NCI-H128 (cell line): ENCODE data around the gene AICDA.
"Not testable (repeated sequence)": the region's sequence is repeated elsewhere in the genome, so short reads cannot be mapped to it uniquely, and the experiment has no call there.

Experiments used
- DNase-seq: peaks from one replicate; lab custom pipeline; 2025; ENCODE audit not compliant: unreplicated experiment; lab: John Stamatoyannopoulos, UW

The AICDA gene

GRCh38 chr12:8613881-8614280, 1.2 kb upstream of the AICDA start:
- not testable (repeated sequence) for DNase-seq

GRCh38 chr12:8609061-8609570, 3.5 kb downstream of the AICDA start:
- no peak for DNase-seq

- no peak for DNase-seq
Observed at GRCh38 chr12:8606890-8607289, 5.8 kb downstream of the AICDA start.

GRCh38 chr12:8605057-8605456, 7.6 kb downstream of the AICDA start:
- no peak for DNase-seq

- DNase-seq: no peak
Observed at GRCh38 chr12:8603856-8604255, 8.8 kb downstream of the AICDA start.

GRCh38 chr12:8603286-8603685, 9.4 kb downstream of the AICDA start:
- DNase-seq: no peak

GRCh38 chr12:8596561-8596960, 16.1 kb downstream of the AICDA start:
- DNase-seq: no peak

- no peak for DNase-seq
Observed at GRCh38 chr12:8594072-8594471, 18.6 kb downstream of the AICDA start.

- no peak for DNase-seq
Observed at GRCh38 chr12:8593246-8593645, 19.4 kb downstream of the AICDA start.

GRCh38 chr12:8590842-8591545, 21.7 kb downstream of the AICDA start:
- no peak for DNase-seq

- no peak for DNase-seq
Observed at GRCh38 chr12:8589679-8590078, 23.0 kb downstream of the AICDA start.

- DNase-seq: not testable (repeated sequence)
Observed at GRCh38 chr12:8584478-8584877, 28.2 kb downstream of the AICDA start.

GRCh38 chr12:8584004-8584403, 28.7 kb downstream of the AICDA start:
- DNase-seq: no peak

GRCh38 chr12:8581098-8581784, 31.4 kb downstream of the AICDA start:
- DNase-seq: no peak

GRCh38 chr12:8577879-8578278, 34.8 kb downstream of the AICDA start:
- no peak for DNase-seq

- no peak for DNase-seq
Observed at GRCh38 chr12:8572507-8572906, 40.2 kb downstream of the AICDA start.

- no peak for DNase-seq
Observed at GRCh38 chr12:8566525-8566924, 46.1 kb downstream of the AICDA start.

- DNase-seq: not testable (repeated sequence)
Observed at GRCh38 chr12:8566052-8566451, 46.6 kb downstream of the AICDA start.

- DNase-seq: no peak
Observed at GRCh38 chr12:8564656-8565055, 48.0 kb downstream of the AICDA start.

GRCh38 chr12:8563356-8563755, 49.3 kb downstream of the AICDA start:
- DNase-seq: no peak

- no peak for DNase-seq
Observed at GRCh38 chr12:8562310-8562709, 50.3 kb downstream of the AICDA start.

GRCh38 chr12:8561011-8561410, 51.6 kb downstream of the AICDA start:
- no peak for DNase-seq
